ENCODE results near the gene LYST.
"Not testable (repeated sequence)": the region's sequence is repeated elsewhere in the genome, so short reads cannot be mapped to it uniquely, and the experiment has no call there.

LYST gene

GRCh38 chr1:235866205-235866912 is at the start of gene LYST:
Gene LYST (minus strand): TSS chr1:235866906. CDS start chr1:235830417, 36,489 bp downstream.
- DNase-seq, result peak; percentile 76

GRCh38 chr1:235915489-235915888 is 48.8 kb upstream of the LYST start:
- DNase-seq, result not testable (repeated sequence)

- DNase-seq, result no peak
Observed at GRCh38 chr1:235913311-235913710, 46.6 kb upstream of the LYST start.

GRCh38 chr1:235911876-235912275 is 45.2 kb upstream of the LYST start:
- no peak for DNase-seq

GRCh38 chr1:235911300-235911662 is 44.6 kb upstream of the LYST start:
- DNase-seq, result no peak

GRCh38 chr1:235910357-235911299 is 43.9 kb upstream of the LYST start:
- DNase-seq, result no peak

GRCh38 chr1:235908742-235909520 is 42.2 kb upstream of the LYST start:
- no peak for DNase-seq

- DNase-seq, result no peak
Observed at GRCh38 chr1:235907897-235908240, 41.2 kb upstream of the LYST start.

- no peak for DNase-seq
Observed at GRCh38 chr1:235907187-235907896, 40.6 kb upstream of the LYST start.

GRCh38 chr1:235906436-235906835 is 39.7 kb upstream of the LYST start:
- DNase-seq, result no peak

GRCh38 chr1:235903809-235904208 is 37.1 kb upstream of the LYST start:
- not testable (repeated sequence) for DNase-seq

GRCh38 chr1:235902677-235903542 is 36.2 kb upstream of the LYST start:
- DNase-seq, result no peak

GRCh38 chr1:235901461-235901860 is 34.8 kb upstream of the LYST start:
- no peak for DNase-seq

- no peak for DNase-seq
Observed at GRCh38 chr1:235898126-235898525, 31.4 kb upstream of the LYST start.

- DNase-seq, result no peak
Observed at GRCh38 chr1:235893840-235894239, 27.1 kb upstream of the LYST start.

GRCh38 chr1:235892734-235893413 is 26.2 kb upstream of the LYST start:
- no peak for DNase-seq

GRCh38 chr1:235892202-235892601 is 25.5 kb upstream of the LYST start:
- no peak for DNase-seq

- DNase-seq, result peak; percentile 74
Observed at GRCh38 chr1:235888119-235888643, 21.5 kb upstream of the LYST start.

GRCh38 chr1:235887676-235888075 is 21.0 kb upstream of the LYST start:
- DNase-seq, result no peak

- peak; percentile 30 for DNase-seq
Observed at GRCh38 chr1:235885655-235886262, 19.1 kb upstream of the LYST start.

Measured in CD4-positive, alpha-beta T cell treated with Interleukin-10 for 1 hour (primary cell).